ENCODE data around the gene MAPKAP1.

Gene MAPKAP1

GRCh38 chr9:125706651-125707471, at the start of gene MAPKAP1:
MAPKAP1 (minus strand) TSS chr9:125707208; CDS start chr9:125672574, 34,634 bp downstream.
- no peak for TF ChIP-seq CTCF (IDR thresholded peaks at IDR 0.05)

DNA sequence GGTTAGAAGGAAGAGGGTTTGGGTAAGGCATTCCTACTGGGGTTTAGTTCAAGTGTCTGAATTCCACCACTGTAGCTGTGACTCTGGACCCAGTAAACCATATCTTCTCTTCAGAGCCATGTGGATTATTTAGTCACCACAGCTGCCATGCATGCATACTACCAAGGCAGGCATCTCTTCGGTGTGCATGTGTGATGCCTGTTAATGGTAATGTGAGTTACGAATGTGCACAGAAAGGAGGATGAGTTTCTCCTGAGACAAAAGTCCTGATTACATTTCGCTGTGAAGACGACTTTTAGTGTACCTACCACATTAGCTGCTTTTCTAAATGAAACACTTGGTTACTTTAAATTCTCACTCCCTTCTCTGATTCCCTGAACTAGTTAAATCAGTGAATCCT, 49.5 kb upstream of the MAPKAP1 start:
- TF ChIP-seq CTCF (IDR thresholded peaks at IDR 0.05): no peak

GRCh38 chr9:125755340-125755739, 48.3 kb upstream of the MAPKAP1 start:
- no peak for TF ChIP-seq CTCF (IDR thresholded peaks at IDR 0.05)

GRCh38 chr9:125754096-125754495, 47.1 kb upstream of the MAPKAP1 start:
- no peak for TF ChIP-seq CTCF (IDR thresholded peaks at IDR 0.05)

DNA sequence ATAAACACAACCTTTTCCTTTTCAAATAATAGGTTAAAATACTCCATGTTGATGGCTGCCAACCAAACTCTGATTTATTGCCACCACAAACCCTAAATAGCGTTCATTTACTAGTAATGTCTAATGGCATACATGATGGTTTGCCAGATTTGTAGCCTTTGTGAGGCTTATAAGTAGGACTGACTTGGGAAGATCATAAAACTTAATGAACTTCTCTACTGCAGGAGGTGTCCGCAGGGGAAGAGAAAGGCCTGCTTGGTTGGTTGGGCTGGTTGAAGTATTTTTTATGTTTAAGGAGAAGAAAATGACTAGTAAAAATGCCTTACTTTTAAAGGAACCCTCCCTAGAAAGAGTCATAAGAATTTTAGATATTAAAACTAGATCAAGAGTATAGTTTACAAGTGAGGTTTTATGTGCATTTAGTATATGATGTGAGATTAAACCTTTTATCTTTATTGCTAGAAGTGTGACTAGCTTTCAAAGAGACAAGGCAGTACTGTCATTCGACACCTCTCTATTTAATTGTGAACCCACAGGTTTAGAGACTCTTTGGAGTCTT, 45.1 kb upstream of the MAPKAP1 start:
- TF ChIP-seq CTCF (IDR thresholded peaks at IDR 0.05): no peak

DNA sequence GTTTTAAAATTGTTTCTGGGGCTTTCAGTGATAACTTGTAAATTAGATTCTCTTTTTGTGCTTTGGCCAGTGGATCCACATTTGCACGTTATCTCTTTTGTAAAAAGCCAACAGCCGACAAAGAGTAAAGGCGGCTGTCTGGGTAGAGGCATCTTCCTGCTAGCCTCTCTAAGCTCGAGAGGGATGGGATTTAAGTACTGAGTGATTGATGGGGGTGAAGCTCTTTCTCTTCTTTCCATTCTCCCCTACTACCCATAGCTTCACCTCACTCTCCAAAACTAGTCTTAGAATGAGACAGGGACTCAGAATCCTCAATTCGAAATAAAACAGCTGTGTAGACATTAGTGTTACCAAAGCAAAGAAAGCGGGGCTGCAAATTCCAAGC, 43.6 kb upstream of the MAPKAP1 start:
- TF ChIP-seq CTCF (IDR thresholded peaks at IDR 0.05): no peak

GRCh38 chr9:125749951-125750626, 43.1 kb upstream of the MAPKAP1 start:
- TF ChIP-seq CTCF (IDR thresholded peaks at IDR 0.05): no peak
